Right atrium auricular region (tissue), 2 donors: ENCODE measurements around the gene MLX. TPM values are rescaled to one million over a fixed set of nuclear protein-coding genes. Genes with fewer than 3 reads are reported as not detected.

Experiments used
- DNase-seq: peaks from one replicate; pipeline ENCODE4 v3.0.0-alpha.2; 2019; ENCODE audit warnings: low spot score
- H3K27ac ChIP-seq, 2 donors: fragments of 200-600 bp; sonication (generic); 1 replicate in 1 of 2; 2 replicates in 1 of 2; pipeline ENCODE4 v1.5.1; 2016 to 2019
- H3K27me3 ChIP-seq, 2 donors: fragments of 200-600 bp; sonication (generic); one replicate each; pipeline versions ENCODE4 v1.5.1 to v1.6.0; 2017 to 2019
- H3K36me3 ChIP-seq: fragments of 200-600 bp; sonication (generic); one replicate; pipeline ENCODE4 v1.5.1; 2016
- H3K4me1 ChIP-seq, 2 donors: fragments of 200-600 bp; sonication (generic); one replicate each; pipeline versions ENCODE4 v1.5.1 to v1.6.0; 2017 to 2019
- H3K4me3 ChIP-seq, 2 donors: fragments of 200-600 bp; sonication (generic); 1 replicate in 1 of 2; 2 replicates in 1 of 2; pipeline ENCODE4 v1.5.1; 2017 to 2019; ENCODE audit warnings: mild to moderate bottlenecking in 1 of 2, moderate library complexity in 1 of 2
- H3K9me3 ChIP-seq, 2 donors: fragments of 200-600 bp; sonication (generic); one replicate each; pipeline ENCODE4 v1.5.1; 2019
- CTCF ChIP-seq, 2 donors: fragments of 200-600 bp; sonication (generic); IDR thresholded peaks; one replicate each; pipeline ENCODE4 v1.5.1; 2019; ENCODE audit warnings: antibody characterized with exemption in 2 of 2
- total RNA-seq, 2 donors: library from RNA; depleted of rRNA; stranded (reverse); fragments of >200 nt; gene quantifications; one replicate each; pipeline ENCODE4 v1.1.0, GENCODE V29; 2016

The MLX gene
- total RNA-seq, 2 donors from 2014 or later, result 40.1 to 63.6 TPM

GRCh38 chr17:42522798-42523278, 44.1 kb upstream of the MLX start:
- peak overlapping the region; percentile 91 to 98 for H3K27ac ChIP-seq
- H3K4me1 ChIP-seq, result peaks cover 2 to 82% of the 10 kb centered on the region in 2 donors
- no peaks in the 10 kb centered on the region for H3K9me3 ChIP-seq
- no peak for TF ChIP-seq CTCF (IDR thresholded peaks at IDR 0.05)
- no peaks in the 10 kb centered on the region for H3K36me3 ChIP-seq
- H3K4me3 ChIP-seq, result no peak overlapping the region
- DNase-seq, result no peak
- no peaks in the 10 kb centered on the region for H3K27me3 ChIP-seq

GRCh38 chr17:42525221-42525620, 41.7 kb upstream of the MLX start:
- no peak for DNase-seq
- no peaks in the 10 kb centered on the region for H3K27me3 ChIP-seq
- no peak overlapping the region for H3K4me3 ChIP-seq
- H3K9me3 ChIP-seq, result no peaks in the 10 kb centered on the region
- H3K36me3 ChIP-seq, result no peaks in the 10 kb centered on the region
- no peak for TF ChIP-seq CTCF (IDR thresholded peaks at IDR 0.05)
- H3K27ac ChIP-seq, result peak overlapping the region; percentile 60 to 62
- peaks cover 0 to 58% of the 10 kb centered on the region in 2 donors for H3K4me1 ChIP-seq

GRCh38 chr17:42526031-42526444, 40.9 kb upstream of the MLX start:
- Histone ChIP-seq H3K9me3 (no peaks in the 10 kb centered on the region), H3K4me3 (no peak overlapping the region), H3K36me3 (no peaks in the 10 kb centered on the region), H3K27me3 (no peaks in the 10 kb centered on the region), H3K27ac (peak overlapping the region; percentile 60 to 62), H3K4me1 (peaks cover 0 to 50% of the 10 kb centered on the region in 2 donors)
- TF ChIP-seq CTCF (IDR thresholded peaks at IDR 0.05), result no peak
- no peak for DNase-seq

GRCh38 chr17:42527932-42528331, 39.0 kb upstream of the MLX start:
- Histone ChIP-seq H3K4me1 (peaks cover 0 to 31% of the 10 kb centered on the region in 2 donors), H3K27ac (no peak overlapping the region), H3K36me3 (no peaks in the 10 kb centered on the region), H3K27me3 (no peaks in the 10 kb centered on the region), H3K4me3 (no peak overlapping the region), H3K9me3 (no peaks in the 10 kb centered on the region)
- DNase-seq, result no peak
- TF ChIP-seq CTCF (IDR thresholded peaks at IDR 0.05), result no peak

- Histone ChIP-seq H3K9me3 (no peaks in the 10 kb centered on the region), H3K4me1 (peaks cover 0 to 28% of the 10 kb centered on the region in 2 donors), H3K27me3 (no peaks in the 10 kb centered on the region), H3K27ac (no peak overlapping the region), H3K36me3 (no peaks in the 10 kb centered on the region), H3K4me3 (no peak overlapping the region)
- no peak for DNase-seq
- no peak for TF ChIP-seq CTCF (IDR thresholded peaks at IDR 0.05)
Observed at GRCh38 chr17:42529061-42529460, 37.8 kb upstream of the MLX start.

- TF ChIP-seq CTCF (IDR thresholded peaks at IDR 0.05), result no peak
- no peaks in the 10 kb centered on the region for H3K9me3 ChIP-seq
- H3K27ac ChIP-seq, result peak overlapping the region in 1 of 2 donors; percentile 81
- DNase-seq, result no peak
- no peaks in the 10 kb centered on the region for H3K36me3 ChIP-seq
- H3K27me3 ChIP-seq, result no peaks in the 10 kb centered on the region
- peaks cover 0 to 25% of the 10 kb centered on the region in 2 donors for H3K4me1 ChIP-seq
- no peak overlapping the region for H3K4me3 ChIP-seq
Observed at GRCh38 chr17:42530952-42531454, 35.9 kb upstream of the MLX start.
